SJSA1 (cell line): ENCODE results near the gene DIP2C. TPM values are rescaled to one million over a fixed set of nuclear protein-coding genes. Genes with fewer than 3 reads are reported as not detected.
A peak's percentile ranks its signal among the peaks of the same experiment; 100 is the strongest.
"Not testable (repeated sequence)": the region's sequence is repeated elsewhere in the genome, so short reads cannot be mapped to it uniquely, and the experiment has no call there.

Experiments used
- DNase-seq, 2 experiments: peaks; one replicate each; pipeline ENCODE4 v3.0.0-alpha.2; 2015 to 2020; ENCODE audit warnings: low spot score in 2 of 2, low read depth in 1 of 2
- H3K27ac ChIP-seq: fragments of 250-450 bp; sonication (Bioruptor Pico); 2 replicates; pipeline ENCODE4 v1.5.1; 2020; ENCODE audit warnings: mild to moderate bottlenecking, moderate library complexity
- H3K27me3 ChIP-seq: fragments of 250-450 bp; sonication (Bioruptor Pico); replicated peaks from 2 replicates; pipeline ENCODE4 v1.5.1; 2020; ENCODE audit warnings: mild to moderate bottlenecking, moderate library complexity
- H3K36me3 ChIP-seq: fragments of 250-450 bp; sonication (Bioruptor Pico); 2 replicates; pipeline ENCODE4 v1.5.1; 2020; ENCODE audit warnings: mild to moderate bottlenecking
- H3K4me1 ChIP-seq: fragments of 250-450 bp; sonication (Bioruptor Pico); replicated peaks from 2 replicates; pipeline ENCODE4 v1.6.1; 2021; ENCODE audit warnings: mild to moderate bottlenecking
- H3K4me3 ChIP-seq: fragments of 250-450 bp; sonication (Bioruptor Pico); 2 replicates; pipeline ENCODE4 v1.5.1; 2020; ENCODE audit warnings: mild to moderate bottlenecking
- H3K9me3 ChIP-seq: fragments of 250-450 bp; sonication (Bioruptor Pico); replicated peaks from 2 replicates; pipeline ENCODE4 v1.5.1; 2020; ENCODE audit warnings: mild to moderate bottlenecking
- total RNA-seq: library from RNA; depleted of rRNA; stranded (reverse); fragments of >200 nt; shearing (Covaris generic); gene quantifications from 2 replicates; pipeline ENCODE4 v1.2.3, GENCODE V29; 2014

The DIP2C gene
- total RNA-seq, 1 experiment from 2014 or later = 17.5 TPM

GRCh38 chr10:356452-356851, 333.0 kb downstream of the DIP2C start:
- no peak for DNase-seq
- H3K4me1 ChIP-seq = peaks cover 6% of the 10 kb centered on the region
- H3K36me3 ChIP-seq = peaks cover 89% of the 10 kb centered on the region
- H3K27ac ChIP-seq = no peak overlapping the region
- no peak overlapping the region for H3K4me3 ChIP-seq
- no peaks in the 10 kb centered on the region for H3K27me3 ChIP-seq
- H3K9me3 ChIP-seq = no peaks in the 10 kb centered on the region

- Histone ChIP-seq H3K27ac (no peak overlapping the region), H3K9me3 (no peaks in the 10 kb centered on the region), H3K27me3 (no peaks in the 10 kb centered on the region), H3K4me3 (no peak overlapping the region), H3K4me1 (peaks cover 6% of the 10 kb centered on the region), H3K36me3 (peaks cover 86% of the 10 kb centered on the region)
- DNase-seq = no peak
Observed at GRCh38 chr10:354901-355617, 334.4 kb downstream of the DIP2C start.

GRCh38 chr10:352476-353235, 336.8 kb downstream of the DIP2C start:
- H3K27me3 ChIP-seq = no peaks in the 10 kb centered on the region
- no peak overlapping the region for H3K4me3 ChIP-seq
- peaks cover 6% of the 10 kb centered on the region for H3K4me1 ChIP-seq
- peaks cover 88% of the 10 kb centered on the region for H3K36me3 ChIP-seq
- no peak overlapping the region for H3K27ac ChIP-seq
- DNase-seq = no peak
- no peaks in the 10 kb centered on the region for H3K9me3 ChIP-seq

GRCh38 chr10:351770-352334, 337.6 kb downstream of the DIP2C start:
- H3K9me3 ChIP-seq = no peaks in the 10 kb centered on the region
- no peak overlapping the region for H3K27ac ChIP-seq
- no peak overlapping the region for H3K4me3 ChIP-seq
- no peak for DNase-seq
- H3K4me1 ChIP-seq = peaks cover 6% of the 10 kb centered on the region
- H3K36me3 ChIP-seq = peaks cover 80% of the 10 kb centered on the region
- H3K27me3 ChIP-seq = no peaks in the 10 kb centered on the region

- Histone ChIP-seq H3K36me3 (peaks cover 72% of the 10 kb centered on the region), H3K27me3 (no peaks in the 10 kb centered on the region), H3K27ac (no peak overlapping the region), H3K4me3 (no peak overlapping the region), H3K4me1 (peaks cover 6% of the 10 kb centered on the region), H3K9me3 (no peaks in the 10 kb centered on the region)
- no peak for DNase-seq
Observed at GRCh38 chr10:350981-351501, 338.4 kb downstream of the DIP2C start.

GRCh38 chr10:349081-349480, 340.4 kb downstream of the DIP2C start:
- H3K4me3 ChIP-seq = no peak overlapping the region
- no peak for DNase-seq
- peaks cover 60% of the 10 kb centered on the region for H3K36me3 ChIP-seq
- no peaks in the 10 kb centered on the region for H3K27me3 ChIP-seq
- H3K9me3 ChIP-seq = no peaks in the 10 kb centered on the region
- no peaks in the 10 kb centered on the region for H3K4me1 ChIP-seq
- no peak overlapping the region for H3K27ac ChIP-seq

GRCh38 chr10:348456-348855, 341.0 kb downstream of the DIP2C start:
- Histone ChIP-seq H3K27ac (no peak overlapping the region), H3K4me1 (no peaks in the 10 kb centered on the region), H3K4me3 (no peak overlapping the region), H3K9me3 (no peaks in the 10 kb centered on the region), H3K27me3 (no peaks in the 10 kb centered on the region), H3K36me3 (peaks cover 53% of the 10 kb centered on the region)
- no peak for DNase-seq

GRCh38 chr10:347774-348173, 341.7 kb downstream of the DIP2C start:
- H3K4me1 ChIP-seq, H3K9me3 ChIP-seq, H3K4me3 ChIP-seq, DNase-seq, H3K27ac ChIP-seq, H3K27me3 ChIP-seq: not testable (repeated sequence)
- peaks cover 48% of the 10 kb centered on the region for H3K36me3 ChIP-seq

GRCh38 chr10:347190-347589, 342.3 kb downstream of the DIP2C start:
- not testable (repeated sequence) for H3K4me3 ChIP-seq, H3K27ac ChIP-seq, H3K9me3 ChIP-seq, H3K27me3 ChIP-seq, H3K4me1 ChIP-seq, DNase-seq
- peaks cover 45% of the 10 kb centered on the region for H3K36me3 ChIP-seq

GRCh38 chr10:344582-345200, 344.8 kb downstream of the DIP2C start:
- H3K9me3 ChIP-seq = no peaks in the 10 kb centered on the region
- peaks cover 39% of the 10 kb centered on the region for H3K36me3 ChIP-seq
- H3K27ac ChIP-seq = no peak overlapping the region
- no peaks in the 10 kb centered on the region for H3K4me1 ChIP-seq
- no peak overlapping the region for H3K4me3 ChIP-seq
- DNase-seq = no peak
- no peaks in the 10 kb centered on the region for H3K27me3 ChIP-seq

GRCh38 chr10:343231-344220, 345.9 kb downstream of the DIP2C start:
- DNase-seq = peak in 1 of 2 experiments; percentile 30
- H3K9me3 ChIP-seq = no peaks in the 10 kb centered on the region
- peaks cover 34% of the 10 kb centered on the region for H3K36me3 ChIP-seq
- no peak overlapping the region for H3K4me3 ChIP-seq
- no peak overlapping the region for H3K27ac ChIP-seq
- no peaks in the 10 kb centered on the region for H3K4me1 ChIP-seq
- H3K27me3 ChIP-seq = no peaks in the 10 kb centered on the region

GRCh38 chr10:341081-341740, 348.3 kb downstream of the DIP2C start:
- H3K9me3 ChIP-seq = no peaks in the 10 kb centered on the region
- DNase-seq = peak in 1 of 2 experiments; percentile 22
- no peaks in the 10 kb centered on the region for H3K27me3 ChIP-seq
- no peak overlapping the region for H3K4me3 ChIP-seq
- no peak overlapping the region for H3K27ac ChIP-seq
- peaks cover 36% of the 10 kb centered on the region for H3K36me3 ChIP-seq
- no peaks in the 10 kb centered on the region for H3K4me1 ChIP-seq
